Midbrain (tissue), 1 donor: Measurements from ENCODE around the gene ARID1B.

ENCODE experiments used
- DNase-seq: peaks from one replicate; lab custom pipeline; 2025; lab: John Stamatoyannopoulos, UW

ARID1B gene

GRCh38 chr6:156776840-156777576 lies at the start of gene ARID1B:
Gene ARID1B, plus strand, starts transcription at chr6:156777378. Its CDS starts 303 bp downstream, at chr6:156777681.
- DNase-seq, result peak; percentile 80

GRCh38 chr6:156727715-156728385 lies 49.3 kb upstream of the ARID1B start:
- DNase-seq, result no peak

- no peak for DNase-seq
Observed at GRCh38 chr6:156729248-156729647, 47.9 kb upstream of the ARID1B start.

GRCh38 chr6:156731396-156731795 lies 45.8 kb upstream of the ARID1B start:
- DNase-seq, result no peak

- DNase-seq, result no peak
Observed at GRCh38 chr6:156735751-156736150, 41.4 kb upstream of the ARID1B start.

GRCh38 chr6:156740604-156741003 lies 36.6 kb upstream of the ARID1B start:
- DNase-seq, result no peak

GRCh38 chr6:156741287-156742073 lies 35.7 kb upstream of the ARID1B start:
- DNase-seq, result no peak

GRCh38 chr6:156747715-156748114 lies 29.5 kb upstream of the ARID1B start:
- no peak for DNase-seq

- no peak for DNase-seq
Observed at GRCh38 chr6:156748504-156748903, 28.7 kb upstream of the ARID1B start.

GRCh38 chr6:156752666-156753301 lies 24.4 kb upstream of the ARID1B start:
- DNase-seq, result no peak

GRCh38 chr6:156756630-156757610 lies 20.3 kb upstream of the ARID1B start:
- no peak for DNase-seq

GRCh38 chr6:156757849-156758248 lies 19.3 kb upstream of the ARID1B start:
- no peak for DNase-seq

- DNase-seq, result no peak
Observed at GRCh38 chr6:156760377-156760776, 16.8 kb upstream of the ARID1B start.

- no peak for DNase-seq
Observed at GRCh38 chr6:156762547-156762946, 14.6 kb upstream of the ARID1B start.

- DNase-seq, result no peak
Observed at GRCh38 chr6:156765117-156765516, 12.1 kb upstream of the ARID1B start.

- DNase-seq, result no peak
Observed at GRCh38 chr6:156767603-156768467, 9.3 kb upstream of the ARID1B start.

- no peak for DNase-seq
Observed at GRCh38 chr6:156771047-156771446, 6.1 kb upstream of the ARID1B start.

GRCh38 chr6:156771761-156772160 lies 5.4 kb upstream of the ARID1B start:
- DNase-seq, result no peak

GRCh38 chr6:156773476-156773875 lies 3.7 kb upstream of the ARID1B start:
- no peak for DNase-seq
